ENCODE data around the gene RAB5B. TPM values are rescaled to one million over a fixed set of nuclear protein-coding genes. Genes with fewer than 3 reads are reported as not detected.

Gene RAB5B
- 37.5 and 43.0 TPM in 2 replicates for total RNA-seq

GRCh38 chr12:55973599-55974307 is at the start of gene RAB5B:
RAB5B (plus strand) TSS chr12:55974078; CDS start chr12:55986961, 12,883 bp downstream.

DNA sequence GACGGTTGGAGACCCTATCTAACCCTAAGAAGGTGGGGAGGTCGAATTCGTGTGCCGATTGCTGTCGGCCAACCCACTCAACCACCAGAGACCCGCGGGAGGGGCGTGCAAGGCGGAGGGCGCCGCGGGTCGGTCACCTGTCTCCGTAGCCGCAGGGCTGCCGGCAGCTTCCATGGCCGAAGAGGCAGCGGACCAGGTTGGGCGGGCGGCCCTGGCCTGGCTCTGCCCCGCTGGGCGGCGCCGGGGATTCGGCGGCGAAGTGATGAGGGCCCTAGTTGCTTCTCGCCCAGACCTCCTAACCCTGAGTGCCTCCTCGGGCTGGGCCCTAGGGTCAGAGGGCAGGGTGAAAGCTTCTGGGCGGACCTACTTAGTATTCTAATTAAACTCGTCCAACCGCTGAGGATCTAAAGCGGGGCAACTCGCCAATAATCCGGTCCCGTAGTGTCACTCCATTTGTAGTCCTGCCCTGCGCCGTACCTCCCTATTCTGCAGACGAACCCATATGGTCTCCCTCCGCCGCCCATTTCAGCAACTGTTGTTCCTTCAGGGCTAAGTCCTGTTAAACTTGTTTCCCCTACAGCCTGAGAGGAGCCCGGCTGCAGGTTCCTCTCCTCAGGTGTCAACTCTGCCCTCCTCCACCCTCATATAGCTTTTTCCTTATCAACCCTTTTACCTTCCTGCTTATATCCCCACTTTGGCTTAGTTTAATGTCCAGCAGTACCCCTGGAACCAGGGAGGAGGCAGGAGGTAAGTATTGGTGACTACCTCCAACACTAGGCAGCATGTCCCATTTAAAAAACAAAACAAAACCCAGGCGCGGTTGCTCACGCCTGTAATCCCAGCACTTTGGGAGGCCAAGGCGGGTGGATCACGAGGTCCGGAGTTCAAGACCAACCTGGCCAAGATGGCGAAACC is 46.0 kb upstream of the RAB5B start, which contains the start of gene PYM1:
Gene PYM1 (minus strand): TSS at position 307 of the 915 bp plus-strand sequence. CDS start 133 bp downstream, at position 174.

GRCh38 chr12:55930771-55931316 is 43.0 kb upstream of the RAB5B start, which contains the start of gene DGKA:
DGKA (plus strand) TSS chr12:55931162; CDS start chr12:55936504, 5,342 bp downstream.

DNA sequence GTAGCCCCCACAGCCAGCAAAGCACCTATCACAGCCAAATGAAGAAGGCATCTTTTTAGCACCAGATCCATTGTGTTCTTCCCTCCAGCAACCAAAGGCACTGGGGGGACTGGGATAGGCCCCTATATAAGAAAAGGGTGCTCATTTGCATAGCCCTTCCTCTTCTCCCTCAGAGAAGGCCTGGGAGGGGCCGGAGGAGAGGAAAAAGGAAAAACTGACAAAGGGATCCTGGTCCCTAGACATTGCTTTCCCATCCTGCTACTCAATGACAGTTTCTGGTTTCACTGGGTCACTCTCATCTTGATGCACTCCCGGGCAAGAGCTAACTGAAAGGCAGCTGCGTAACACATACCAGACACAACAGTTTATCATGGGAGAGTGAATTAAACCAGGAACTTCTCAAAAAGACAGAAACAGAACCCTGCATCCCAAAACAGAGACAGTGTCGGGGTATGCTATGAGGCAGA is 7.9 kb upstream of the RAB5B start, which contains the start of gene PMEL:
Gene PMEL (minus strand): TSS at position 102 of the 467 bp plus-strand sequence. CDS start 31 bp downstream, at position 71.

GRCh38 chr12:55966408-55967281 is 7.2 kb upstream of the RAB5B start, which contains the start of gene CDK2:
CDK2 (plus strand) TSS chr12:55966830; CDS start chr12:55967009, 179 bp downstream.

GRCh38 chr12:55996715-55997534 is 23.0 kb downstream of the RAB5B start, which contains the start of gene SUOX:
SUOX (plus strand) TSS chr12:55997276; CDS start chr12:56002222, 4,946 bp downstream.

GRCh38 chr12:56020423-56021184 is 46.7 kb downstream of the RAB5B start, which contains the start of gene IKZF4:
IKZF4 (plus strand) TSS chr12:56021043; CDS start chr12:56021494, 451 bp downstream.

GRCh38 chr12:56041552-56042429 is 67.9 kb downstream of the RAB5B start, which contains the start of gene RPS26:
RPS26 (plus strand) TSS chr12:56041918; CDS start chr12:56042167, 249 bp downstream.

Other genes with a start within 250 kb of the RAB5B start
- gene CD63, start 245.1 kb upstream of the RAB5B start, total RNA-seq: 3,848 and 5,531 TPM in 2 replicates
- 4.5 and 5.0 TPM in 2 replicates for gene GDF11, start 231.0 kb upstream of the RAB5B start, total RNA-seq
- gene SARNP, start 156.4 kb upstream of the RAB5B start, total RNA-seq: 65.7 and 101 TPM in 2 replicates
- 20.8 and 23.9 TPM in 2 replicates for gene ORMDL2, start 156.0 kb upstream of the RAB5B start, total RNA-seq
- gene DNAJC14, start 144.5 kb upstream of the RAB5B start, total RNA-seq: 55.8 and 58.3 TPM in 2 replicates
- gene MMP19, start 131.1 kb upstream of the RAB5B start, total RNA-seq: 6.0 and 6.1 TPM in 2 replicates
- 29.8 and 43.8 TPM in 2 replicates for gene PYM1, start 46.2 kb upstream of the RAB5B start, total RNA-seq
- gene DGKA, start 42.9 kb upstream of the RAB5B start, total RNA-seq: 36.4 and 38.0 TPM in 2 replicates
- 0.43 and 1.3 TPM in 2 replicates for gene PMEL, start 8.0 kb upstream of the RAB5B start, total RNA-seq
- gene CDK2, start 7.2 kb upstream of the RAB5B start, total RNA-seq: 4.5 and 6.8 TPM in 2 replicates
- 12.2 and 13.1 TPM in 2 replicates for gene SUOX, start 23.2 kb downstream of the RAB5B start, total RNA-seq
- gene IKZF4, start 47.0 kb downstream of the RAB5B start, total RNA-seq: 1.4 and 1.6 TPM in 2 replicates
- gene RPS26, start 67.8 kb downstream of the RAB5B start, total RNA-seq: 94.3 and 144 TPM in 2 replicates
- gene ERBB3, start 106.1 kb downstream of the RAB5B start, total RNA-seq: 0.63 and 0.94 TPM in 2 replicates
- 86.1 and 108 TPM in 2 replicates for gene PA2G4, start 130.5 kb downstream of the RAB5B start, total RNA-seq
- gene RPL41, start 142.6 kb downstream of the RAB5B start, total RNA-seq: 3,876 and 6,422 TPM in 2 replicates
- gene ZC3H10, start 144.2 kb downstream of the RAB5B start, total RNA-seq: 6.0 and 8.2 TPM in 2 replicates
- 138 and 202 TPM in 2 replicates for gene ESYT1, start 154.2 kb downstream of the RAB5B start, total RNA-seq
- 124 and 137 TPM in 2 replicates for gene MYL6B, start 178.5 kb downstream of the RAB5B start, total RNA-seq
- gene MYL6, start 184.3 kb downstream of the RAB5B start, total RNA-seq: 2,436 and 3,376 TPM in 2 replicates
- 46.7 and 55.5 TPM in 2 replicates for gene SMARCC2, start 215.4 kb downstream of the RAB5B start, total RNA-seq
- gene RNF41, start 247.8 kb downstream of the RAB5B start, total RNA-seq: 81.8 and 103 TPM in 2 replicates

All from bronchial smooth muscle cell (primary cell).